Measurements from ENCODE around the gene LSM14A.
"Not testable (repeated sequence)": the region's sequence is repeated elsewhere in the genome, so short reads cannot be mapped to it uniquely, and the experiment has no call there.

The LSM14A gene

DNA sequence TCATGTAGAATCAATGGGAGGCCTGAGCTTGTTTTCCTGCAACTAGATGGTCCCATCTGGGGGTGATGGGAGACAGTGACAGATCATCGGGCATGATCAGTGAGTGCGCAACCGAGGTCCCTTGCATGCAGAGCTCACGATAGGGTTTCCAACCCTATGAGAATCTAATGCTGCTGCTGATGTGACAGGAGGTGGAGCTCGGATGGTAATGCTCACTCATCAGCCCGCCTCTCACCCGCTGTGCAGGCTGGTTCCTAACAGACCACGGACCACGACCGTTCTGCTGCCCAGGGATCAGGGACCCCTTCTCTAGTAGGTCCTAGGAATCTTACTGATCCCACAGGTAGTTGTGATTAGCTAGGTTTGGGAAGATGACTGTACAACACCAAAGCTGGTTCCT, 58.5 kb downstream of the LSM14A start:
- no peak for DNase-seq
- ATAC-seq, result no peak

GRCh38 chr19:34231439-34231838, 59.1 kb downstream of the LSM14A start:
- no peak for DNase-seq
- ATAC-seq, result no peak

DNA sequence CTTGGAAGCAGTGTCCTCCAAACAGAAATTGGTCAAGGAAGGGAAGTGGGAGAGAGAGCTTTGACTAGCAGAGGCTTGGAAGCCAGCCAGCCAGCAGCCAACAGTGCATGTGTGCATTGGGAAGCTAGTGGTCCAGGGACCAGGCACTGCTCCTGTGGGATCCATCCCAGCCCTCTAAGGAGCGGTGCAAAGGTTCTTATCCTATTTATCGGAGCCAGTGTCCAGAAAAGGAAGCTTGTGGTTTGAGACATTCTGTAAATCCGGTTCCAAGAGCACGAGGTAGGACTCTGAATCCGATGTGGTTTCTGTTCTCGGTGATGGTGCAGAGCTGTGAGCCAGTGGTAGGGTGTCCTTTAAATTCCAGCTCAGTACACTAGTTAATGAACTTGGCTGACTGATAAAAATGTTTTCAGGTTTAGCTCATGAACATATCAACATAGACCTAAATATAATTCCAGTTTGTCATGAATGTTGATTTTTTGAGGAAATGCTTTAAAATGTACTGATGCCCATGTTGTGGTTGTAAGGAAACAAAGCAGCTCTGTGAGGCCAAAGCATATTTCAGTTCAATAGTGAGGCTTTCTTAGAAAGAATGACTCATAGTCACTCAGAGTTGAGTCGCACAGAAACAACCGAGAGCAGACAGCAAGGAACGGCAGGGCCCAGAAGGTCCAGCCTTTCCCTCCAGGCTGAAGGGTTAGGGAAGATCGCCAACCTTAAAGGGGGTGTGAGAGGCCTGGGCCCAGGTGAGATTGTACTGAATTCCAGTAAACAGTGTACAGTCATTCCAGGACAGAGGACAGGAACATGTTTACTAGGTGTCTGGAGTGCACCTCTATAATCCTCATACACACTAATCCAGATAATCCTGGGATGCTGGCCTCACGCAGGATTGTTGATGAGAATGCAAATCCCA, 60.5 kb downstream of the LSM14A start:
- DNase-seq (peak; percentile 34), ATAC-seq (peak; percentile 89)

- ATAC-seq, result no peak
- DNase-seq, result no peak
Observed at GRCh38 chr19:34235425-34235940, 63.2 kb downstream of the LSM14A start.

DNA sequence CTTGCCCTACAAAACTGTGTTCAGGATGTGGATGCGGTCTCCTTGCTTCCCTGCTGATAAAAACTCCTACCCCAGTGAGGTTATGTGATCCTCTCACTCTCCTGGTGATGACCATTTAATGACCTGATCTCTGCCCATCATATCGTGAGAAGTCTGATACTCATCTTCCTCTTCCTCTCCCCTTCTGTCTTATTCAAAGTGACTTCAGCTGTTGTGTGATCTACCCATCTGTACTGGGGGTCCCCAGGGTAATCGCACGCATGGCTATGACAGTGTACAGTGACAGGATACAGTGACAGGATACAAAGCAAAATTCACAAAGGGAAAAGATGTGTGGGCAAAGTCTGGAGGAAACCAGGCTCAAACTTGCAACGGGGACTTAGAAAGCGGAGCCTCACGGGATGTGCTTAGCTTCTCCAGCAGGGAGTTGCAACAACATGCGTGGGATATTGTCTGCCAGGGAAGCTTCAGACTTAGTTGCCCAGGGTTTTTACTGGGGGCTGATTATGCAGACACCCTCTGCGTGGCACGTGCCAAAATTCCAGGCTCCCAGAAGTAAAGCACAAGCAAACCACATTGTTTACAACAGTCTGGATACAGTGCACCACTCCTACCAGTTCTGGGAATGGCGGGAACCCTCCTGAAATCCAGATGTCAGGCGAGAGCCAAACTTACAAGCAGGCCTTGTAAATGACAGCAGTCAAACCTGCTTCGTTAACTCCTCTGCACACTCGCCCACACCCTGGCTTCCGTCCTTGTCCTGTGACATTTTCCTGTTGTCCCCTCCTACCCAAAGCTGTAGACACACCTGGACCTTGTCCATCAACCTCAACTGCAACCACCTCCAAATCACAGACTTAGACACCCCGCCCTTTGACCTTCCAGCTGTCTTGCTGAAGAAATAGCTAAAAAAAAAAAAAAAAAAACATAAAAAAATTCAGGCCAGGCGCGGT, 64.0 kb downstream of the LSM14A start:
- no peak for ATAC-seq
- no peak for DNase-seq

DNA sequence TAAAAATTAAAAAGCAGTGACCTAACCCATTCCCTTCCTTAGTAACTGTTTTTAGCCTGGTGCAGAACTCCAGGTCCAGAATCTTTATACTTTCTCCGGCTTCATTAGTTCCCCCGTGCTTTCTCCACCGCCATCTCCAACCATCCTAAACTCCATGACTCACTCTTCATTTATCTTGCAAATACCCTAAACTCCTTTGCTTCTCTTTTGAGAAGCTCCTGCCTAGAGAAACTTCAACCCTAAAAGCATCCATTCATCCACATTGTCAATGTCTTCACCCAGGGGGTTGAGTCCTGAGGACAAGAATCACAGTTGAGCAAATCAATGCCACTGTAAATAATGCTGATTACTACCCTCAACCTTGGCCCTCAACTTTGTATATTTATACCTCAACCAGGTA, 65.0 kb downstream of the LSM14A start:
- no peak for ATAC-seq
- DNase-seq, result no peak

GRCh38 chr19:34237939-34238338, 65.6 kb downstream of the LSM14A start:
- DNase-seq (no peak), ATAC-seq (no peak)

GRCh38 chr19:34241513-34242337, 69.4 kb downstream of the LSM14A start:
- peak; percentile 52 for ATAC-seq
- peak; percentile 30 for DNase-seq

GRCh38 chr19:34243138-34243875, 71.0 kb downstream of the LSM14A start:
- peak; percentile 40 for ATAC-seq
- DNase-seq, result not testable (repeated sequence)

DNA sequence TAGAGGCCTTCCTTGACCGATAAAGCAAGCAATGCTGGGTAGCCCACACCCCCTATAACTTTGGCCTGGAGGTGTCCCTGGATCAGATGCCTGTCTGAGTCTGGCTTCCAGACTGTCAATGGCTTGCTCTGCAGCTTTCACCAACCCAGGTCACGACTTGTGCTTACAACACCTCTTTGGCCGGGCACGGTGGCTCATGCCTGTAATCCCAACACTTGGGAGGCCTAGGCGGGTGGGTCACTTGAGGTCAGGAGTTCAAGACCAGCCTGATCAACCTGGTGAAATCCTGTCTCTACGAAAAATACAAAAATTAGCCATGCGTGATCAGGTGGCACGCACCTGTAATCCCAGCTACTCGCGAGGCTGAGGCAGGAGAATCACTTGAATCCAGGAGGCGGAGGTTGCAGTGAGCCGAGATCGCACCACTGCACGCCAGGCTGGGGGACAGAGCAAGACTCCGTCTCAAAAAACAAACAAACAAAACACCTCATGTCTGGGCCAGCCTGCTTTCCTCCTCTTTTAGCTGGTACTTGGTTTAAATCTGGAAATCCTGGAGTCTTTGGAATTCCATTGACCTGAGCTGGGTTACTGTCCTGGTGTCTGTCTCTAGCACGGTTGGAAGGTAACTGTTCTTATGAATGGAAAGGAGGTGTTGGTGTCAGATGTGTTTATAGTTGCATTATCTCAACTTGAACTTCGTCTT, 71.7 kb downstream of the LSM14A start:
- ATAC-seq (no peak), DNase-seq (no peak)

DNA sequence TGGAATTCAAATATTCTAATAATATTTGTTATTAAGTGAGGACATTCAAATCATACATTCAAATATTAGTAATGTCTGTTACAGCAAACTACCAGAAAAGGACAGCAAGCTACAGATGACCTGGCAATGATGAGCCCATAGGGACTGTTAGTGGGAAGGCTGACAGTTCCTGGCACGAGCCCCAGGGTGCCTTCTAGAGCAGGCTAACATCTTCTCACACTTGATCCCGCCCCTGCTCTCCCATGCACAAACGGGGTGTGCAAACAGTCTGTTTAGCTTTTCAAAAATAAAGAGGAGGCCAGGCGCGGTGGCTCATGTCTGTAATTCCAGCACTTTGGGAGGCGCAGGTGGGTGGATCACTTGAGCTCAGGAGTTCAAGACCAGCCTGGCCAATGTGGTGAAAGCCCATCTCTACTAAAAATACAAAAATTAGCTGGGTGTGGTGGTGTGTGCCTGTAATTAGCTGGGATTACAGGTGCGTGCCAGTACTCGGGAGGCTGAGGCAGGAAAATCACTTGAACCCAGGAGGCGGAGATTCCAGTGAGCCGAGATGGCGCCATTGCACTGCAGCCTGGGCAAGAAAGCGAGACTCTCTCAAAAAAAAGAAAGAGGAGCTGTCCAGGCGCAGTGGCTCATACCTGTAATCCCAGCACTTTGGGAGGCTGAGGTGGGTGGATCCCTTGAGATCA, 72.5 kb downstream of the LSM14A start:
- no peak for ATAC-seq

GRCh38 chr19:34246340-34246739, 74.0 kb downstream of the LSM14A start:
- DNase-seq (no peak), ATAC-seq (no peak)

More for the DNA sequence above, 72.5 kb downstream of the LSM14A start:
- no peak for DNase-seq

- ATAC-seq, result no peak
- DNase-seq, result no peak
Observed at GRCh38 chr19:34248941-34249340, 76.6 kb downstream of the LSM14A start.

GRCh38 chr19:34253167-34253566, 80.9 kb downstream of the LSM14A start:
- not testable (repeated sequence) for ATAC-seq, DNase-seq

DNA sequence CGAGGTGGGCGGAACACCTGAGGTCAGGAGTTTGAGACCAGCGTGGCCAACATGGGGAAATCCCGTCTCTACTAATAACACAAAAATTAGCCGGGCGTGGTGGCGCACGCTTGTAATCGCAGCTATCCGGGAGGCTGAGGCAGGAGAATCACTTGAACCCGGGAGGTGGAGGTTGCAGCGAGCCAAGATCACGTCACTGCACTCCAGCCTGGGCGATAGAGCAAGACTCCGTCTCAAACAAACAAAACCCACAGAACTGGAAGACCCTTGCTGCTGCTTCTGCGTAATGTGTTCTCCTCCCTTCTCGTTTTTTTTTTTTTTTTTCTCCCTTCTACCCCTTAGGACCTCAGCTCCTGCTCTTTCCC, 81.4 kb downstream of the LSM14A start:
- not testable (repeated sequence) for ATAC-seq, DNase-seq

DNA sequence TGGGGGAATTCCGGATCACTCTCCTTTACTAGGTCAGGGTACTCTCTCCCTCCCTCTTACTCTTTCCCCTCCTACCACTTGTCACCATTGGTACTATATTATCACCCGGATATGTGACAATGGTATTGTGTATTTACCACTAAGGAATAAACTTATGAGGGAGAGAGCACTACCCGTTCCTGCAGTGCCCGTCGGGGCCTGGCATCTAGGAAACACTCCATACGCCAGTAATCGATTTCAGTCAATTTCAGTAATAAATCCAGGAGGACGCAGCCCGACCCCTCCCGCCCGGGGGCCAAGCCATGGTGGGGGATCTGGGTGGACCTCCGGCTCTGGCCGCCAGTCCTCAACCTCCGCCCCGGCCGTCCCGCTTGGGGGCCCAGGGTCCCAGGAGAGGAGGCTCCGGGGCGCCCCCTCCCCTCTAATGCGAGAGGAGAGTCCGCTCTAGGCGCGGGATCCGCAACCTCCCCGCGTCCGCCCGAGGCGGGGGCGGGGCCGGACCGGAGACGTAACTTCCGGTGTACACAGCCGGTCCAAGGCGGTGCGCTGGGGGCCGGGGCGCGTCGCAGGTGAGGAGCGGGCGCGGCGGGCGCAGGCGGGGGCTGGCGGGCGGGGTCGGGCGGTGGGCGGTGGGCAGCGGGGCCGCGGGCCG, 81.9 kb downstream of the LSM14A start, which contains the start of gene GARRE1:
GARRE1 (plus strand) TSS at position 509 of the 652 bp plus-strand sequence. CDS start 45,920 bp downstream, outside the sequence.
- DNase-seq, result peak; percentile 92
- ATAC-seq, result peak; percentile 94

GRCh38 chr19:34254698-34255432, 82.6 kb downstream of the LSM14A start:
- ATAC-seq, result peak; percentile 60
- peak; percentile 56 for DNase-seq

- ATAC-seq, result no peak
- DNase-seq, result no peak
Observed at GRCh38 chr19:34255546-34255945, 83.2 kb downstream of the LSM14A start.

All from stimulated activated naive CD8-positive, alpha-beta T cell treated with anti-CD3 and anti-CD28 coated beads, Interleukin-15, Interleukin-2, amounts not matched to agents 100 U/mL and 50 U/mL, for 24 hours (primary cell).